Fibroblast of skin of right biceps (primary cell): ENCODE measurements around the gene TEX51.

ENCODE experiments used
- DNase-seq: peaks from one replicate; pipeline ENCODE4 v3.0.0-alpha.2; 2013

The TEX51 gene

DNA sequence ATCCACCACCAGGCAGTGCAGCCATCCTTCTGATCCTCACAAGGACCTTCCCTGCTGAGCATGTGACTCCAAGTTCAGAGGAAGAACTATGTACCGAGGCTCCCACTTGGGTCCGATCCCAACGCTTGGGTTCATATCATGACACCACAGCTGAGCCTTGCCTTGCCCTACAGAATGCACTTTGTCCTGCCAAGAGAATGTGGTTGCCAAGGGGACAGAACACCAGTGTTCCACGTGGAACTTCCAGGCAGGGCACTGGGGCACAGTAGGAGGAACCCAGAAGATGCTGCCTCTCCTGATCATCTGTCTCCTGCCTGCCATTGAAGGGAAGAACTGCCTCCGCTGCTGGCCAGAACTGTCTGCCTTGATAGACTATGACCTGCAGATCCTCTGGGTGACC, at the start of gene TEX51:
Gene TEX51 (plus strand): TSS at position 255 of the 400 bp plus-strand sequence. CDS start 29 bp downstream, at position 284.
- no peak for DNase-seq

DNA sequence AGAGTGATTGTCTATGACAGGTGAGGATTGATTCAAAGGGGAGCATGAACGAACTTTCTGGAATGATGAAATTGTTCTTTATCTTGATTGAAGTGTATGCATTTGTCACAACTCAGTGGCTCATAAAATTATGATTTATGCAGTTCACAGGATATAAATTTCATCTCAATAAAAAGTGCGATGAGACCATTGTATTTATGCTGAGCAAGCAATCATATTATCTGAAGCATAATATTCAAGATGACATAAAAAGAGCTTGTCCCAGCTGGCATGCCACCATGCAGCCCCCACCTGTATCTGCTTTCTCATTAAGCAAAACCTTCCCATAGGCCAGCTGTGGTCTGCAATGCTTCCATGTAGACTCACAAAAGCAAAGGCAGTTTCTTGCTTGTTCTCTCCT, 49.6 kb upstream of the TEX51 start:
- no peak for DNase-seq

- no peak for DNase-seq
These were observed 49.2 kb upstream of the TEX51 start for GRCh38 chr2:126849486-126849885.

DNA sequence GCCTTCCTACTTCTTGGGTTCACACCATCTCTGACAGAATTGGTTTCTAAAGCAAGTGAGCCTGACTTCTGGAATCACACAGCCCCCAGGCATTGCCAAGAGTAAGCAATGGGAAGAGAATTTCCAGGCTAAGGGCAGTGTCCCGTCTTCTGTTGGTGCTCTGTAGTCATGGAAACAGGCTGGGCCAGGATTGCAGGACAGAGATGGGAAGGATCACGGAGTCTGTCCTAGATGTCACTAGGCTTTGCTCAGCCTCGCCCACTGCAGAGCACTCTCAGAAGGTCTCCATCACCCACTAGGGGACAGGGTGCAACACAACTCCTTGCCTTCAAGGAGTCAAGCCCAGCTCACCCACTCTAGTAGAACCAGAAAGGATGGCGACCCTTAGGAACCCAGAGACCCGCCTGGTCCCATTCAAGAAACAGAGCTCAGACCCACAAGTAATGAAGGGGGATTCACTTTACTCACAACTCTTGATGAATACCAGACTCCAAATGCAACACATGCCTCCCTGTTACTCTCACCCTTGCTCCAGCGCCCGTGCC, 48.6 kb upstream of the TEX51 start:
- DNase-seq = no peak

DNA sequence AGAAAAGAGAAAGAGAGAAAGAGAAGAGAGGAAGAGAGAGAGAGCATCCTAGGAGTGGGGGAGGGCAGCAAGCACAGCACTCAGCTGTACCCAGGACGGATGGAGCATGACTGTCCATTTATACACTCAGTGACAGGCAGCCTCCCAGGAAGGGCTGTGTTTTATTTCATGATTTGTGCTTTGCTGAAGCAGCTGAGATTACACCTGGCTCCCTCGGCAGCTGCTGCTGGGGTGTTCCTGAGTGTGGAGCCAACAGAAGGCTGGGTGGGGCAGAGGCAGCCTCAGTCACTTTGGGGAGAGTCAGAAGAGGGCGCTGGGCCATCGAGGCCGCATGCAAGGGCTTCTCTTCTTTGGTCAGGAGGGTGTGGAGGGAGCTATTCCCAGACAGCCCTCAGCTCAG, 47.8 kb upstream of the TEX51 start:
- no peak for DNase-seq

DNA sequence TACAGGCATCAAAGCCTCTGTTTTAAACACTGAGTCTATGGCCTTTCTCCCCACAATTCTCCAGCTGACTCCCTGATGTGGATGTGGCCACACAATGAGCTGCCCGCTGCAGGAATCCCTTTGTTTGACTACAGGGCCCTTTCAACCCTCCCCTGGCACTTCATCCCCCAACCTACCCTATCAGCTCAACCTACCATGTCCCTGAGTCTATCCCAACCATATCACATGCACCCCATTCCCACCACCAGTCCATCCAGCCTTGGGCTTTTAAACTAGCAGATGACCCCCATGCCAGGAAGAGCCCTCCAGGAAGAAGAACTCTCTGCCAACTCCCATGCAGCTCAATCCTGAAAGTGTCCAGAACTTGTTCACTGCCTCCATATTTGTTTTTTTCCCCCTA, 46.9 kb upstream of the TEX51 start:
- DNase-seq = no peak

DNA sequence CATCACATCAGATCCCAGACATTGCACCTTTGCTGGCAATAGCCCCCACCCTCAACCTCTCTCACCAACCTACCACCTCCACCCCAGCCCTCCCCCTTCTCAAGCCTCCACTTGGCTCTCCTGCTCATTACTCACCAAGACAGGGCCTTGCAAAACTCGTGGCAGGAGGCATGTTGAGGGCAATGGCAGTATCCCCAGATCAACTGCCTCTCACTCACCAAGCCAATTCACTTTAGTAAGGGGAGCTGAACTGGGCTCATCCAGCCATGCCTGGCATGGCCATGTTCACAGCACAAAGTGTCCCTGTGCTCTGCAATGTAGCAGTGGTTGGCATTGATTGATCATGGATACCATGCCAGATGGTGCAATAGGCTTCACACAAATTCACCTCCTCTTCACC, 46.3 kb upstream of the TEX51 start:
- no peak for DNase-seq

DNA sequence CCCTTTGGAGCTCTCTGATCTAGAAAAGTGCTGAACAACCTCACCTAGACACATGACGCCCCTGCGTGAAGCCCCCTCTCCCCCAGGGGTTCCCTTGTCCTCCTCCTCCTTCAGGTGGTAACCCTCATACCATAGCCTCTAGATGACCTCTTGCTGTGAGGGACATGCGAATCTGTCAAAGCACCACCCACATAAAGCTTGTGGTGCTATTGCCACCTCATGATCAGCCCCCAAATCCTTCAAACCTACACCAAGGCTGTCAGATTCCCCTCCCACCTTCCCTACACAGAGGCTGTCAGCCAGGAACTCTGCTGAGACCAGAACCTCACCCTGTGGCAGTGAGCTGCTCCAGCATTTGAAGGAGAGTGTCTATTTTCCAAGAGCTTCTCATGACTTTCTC, 43.1 kb upstream of the TEX51 start:
- no peak for DNase-seq

DNA sequence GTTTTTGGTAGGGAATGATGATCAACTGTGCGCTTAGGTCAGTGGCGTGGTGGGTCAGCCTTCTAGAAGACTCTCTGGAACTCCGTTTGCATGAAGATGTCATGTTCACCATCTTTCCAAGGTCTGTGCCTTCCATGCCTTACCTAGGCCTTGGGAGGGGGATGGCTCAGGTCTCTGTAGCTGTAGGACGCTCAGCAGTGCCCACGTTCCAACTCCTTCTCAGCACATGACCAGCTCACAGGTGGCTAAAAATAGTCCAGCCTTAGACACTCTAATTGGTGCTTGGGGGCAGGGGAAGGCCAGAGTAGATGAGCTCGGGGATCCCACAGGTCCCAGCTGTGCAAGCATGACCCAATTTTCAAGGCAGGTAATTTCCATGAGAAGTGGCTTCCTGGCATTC, 42.3 kb upstream of the TEX51 start:
- DNase-seq = no peak

GRCh38 chr2:126857502-126857901, 41.2 kb upstream of the TEX51 start:
- DNase-seq = no peak

- DNase-seq = peak; percentile 16
These were observed 40.7 kb upstream of the TEX51 start for GRCh38 chr2:126858013-126858412.

DNA sequence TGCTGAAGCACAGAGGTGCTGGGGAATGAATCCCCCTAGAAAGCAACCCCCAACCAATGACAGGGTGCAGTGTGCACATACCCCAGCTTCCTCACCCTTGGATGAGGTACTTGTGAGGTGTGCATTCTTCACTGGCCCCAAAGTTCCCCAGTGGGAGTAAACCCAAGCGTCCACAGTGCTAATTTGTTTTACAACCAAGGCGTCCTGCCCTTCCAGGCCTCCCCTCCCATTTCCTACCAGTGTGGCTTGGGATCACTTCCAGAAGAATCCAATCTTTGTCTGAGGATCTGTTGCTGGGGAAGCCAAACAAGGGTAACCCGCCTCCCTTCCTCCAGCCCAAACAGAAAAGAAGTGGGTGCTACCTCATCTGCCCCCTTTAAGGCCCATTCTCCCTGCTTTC, 40.3 kb upstream of the TEX51 start:
- DNase-seq = no peak

DNA sequence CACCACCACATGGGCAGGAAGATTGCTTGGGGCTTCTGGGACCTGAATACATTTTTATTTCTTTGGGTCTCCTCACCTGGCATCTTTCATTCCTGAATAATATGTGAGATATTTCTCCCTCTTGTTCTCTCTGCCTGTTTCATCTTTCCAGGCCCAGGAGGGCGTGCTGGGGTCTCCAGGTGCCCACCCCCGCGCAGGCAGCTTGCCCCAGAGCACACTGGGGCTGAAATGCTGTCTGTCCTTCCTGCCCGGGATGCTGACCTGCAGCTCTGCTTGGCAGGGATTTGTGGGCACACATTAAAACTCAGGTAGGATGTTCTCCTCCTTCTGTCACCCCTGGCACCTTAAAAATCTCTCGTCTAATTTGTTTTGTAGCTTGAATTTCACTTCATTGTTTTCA, 39.7 kb upstream of the TEX51 start:
- no peak for DNase-seq

DNA sequence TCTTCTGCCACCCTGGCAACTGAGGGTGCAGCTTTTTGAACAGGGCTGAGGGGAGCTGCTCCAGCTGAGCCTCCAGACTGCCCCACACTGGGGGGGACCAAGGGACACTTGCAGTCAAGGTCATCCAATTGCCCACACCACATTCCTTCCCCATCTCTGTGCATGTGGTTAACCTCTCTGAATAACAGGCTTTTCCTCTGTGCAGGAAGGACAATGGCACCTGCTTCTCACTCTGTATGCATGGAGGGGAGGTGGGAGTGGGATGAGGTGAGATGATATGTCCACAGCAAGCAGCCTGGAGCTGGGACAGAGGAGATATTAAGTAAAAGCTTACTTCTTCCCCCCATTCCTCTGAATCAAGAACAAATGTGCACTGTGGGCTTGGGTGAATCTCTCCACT, 39.1 kb upstream of the TEX51 start:
- DNase-seq = no peak

DNA sequence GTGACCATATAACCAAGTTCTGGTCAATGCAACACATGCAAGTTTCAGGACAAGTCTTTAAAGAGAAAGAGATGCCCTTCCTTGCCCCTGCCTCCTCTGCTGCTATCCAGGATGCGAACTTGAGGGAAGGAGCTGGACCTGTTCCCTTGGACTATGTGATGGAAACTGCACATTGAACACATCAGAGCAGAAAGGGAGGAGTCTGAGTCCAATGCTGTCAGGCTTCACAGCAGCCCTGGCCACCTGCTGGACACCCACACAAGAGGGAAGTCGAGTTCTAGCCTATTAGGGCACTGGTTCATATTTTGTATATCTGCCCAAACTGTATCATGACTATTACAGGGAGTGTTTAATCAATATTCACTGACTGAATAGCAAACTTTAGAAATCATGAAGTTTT, 38.3 kb upstream of the TEX51 start:
- no peak for DNase-seq

- DNase-seq = no peak
These were observed 36.0 kb upstream of the TEX51 start for GRCh38 chr2:126862730-126863129.

- no peak for DNase-seq
These were observed 35.2 kb upstream of the TEX51 start for GRCh38 chr2:126863336-126864015.

DNA sequence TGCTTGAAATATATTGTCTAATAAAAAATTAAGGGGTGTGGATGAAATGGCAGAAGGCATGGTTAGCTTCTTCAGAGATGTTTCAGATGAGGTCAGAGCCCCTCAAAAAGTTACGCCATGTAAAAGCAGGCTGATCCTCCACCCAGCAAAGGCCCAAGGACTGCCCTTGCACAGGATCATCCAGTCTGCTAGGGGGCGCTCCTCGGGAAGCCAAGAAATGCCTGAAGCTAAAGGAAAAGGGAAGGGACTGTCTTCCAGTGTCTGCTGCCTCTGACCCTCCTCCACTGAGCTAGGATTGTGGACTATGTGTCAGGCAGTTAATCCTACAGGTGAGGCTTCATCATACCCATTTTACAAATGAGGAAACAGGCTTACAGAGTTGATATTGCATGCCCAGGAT, 33.8 kb upstream of the TEX51 start:
- DNase-seq = no peak

DNA sequence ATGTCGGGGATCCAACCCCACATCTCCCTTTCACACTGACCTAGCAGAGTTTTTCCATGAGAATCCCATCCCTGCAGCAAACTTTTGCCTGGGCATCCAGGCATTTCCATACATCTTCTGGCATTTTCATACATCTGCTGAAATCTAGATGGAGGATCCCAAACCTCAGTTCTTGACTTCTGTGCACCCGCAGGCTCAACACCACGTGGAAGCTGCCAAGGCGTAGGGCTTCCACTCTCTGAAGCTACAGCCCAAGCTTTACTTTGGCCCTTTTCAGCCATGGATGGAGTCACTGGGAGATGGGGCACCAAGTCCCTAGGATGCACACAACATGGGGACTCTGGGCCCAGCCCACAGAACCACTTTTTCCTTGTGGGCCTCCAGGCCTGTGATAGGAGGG, 32.2 kb upstream of the TEX51 start:
- DNase-seq = no peak

DNA sequence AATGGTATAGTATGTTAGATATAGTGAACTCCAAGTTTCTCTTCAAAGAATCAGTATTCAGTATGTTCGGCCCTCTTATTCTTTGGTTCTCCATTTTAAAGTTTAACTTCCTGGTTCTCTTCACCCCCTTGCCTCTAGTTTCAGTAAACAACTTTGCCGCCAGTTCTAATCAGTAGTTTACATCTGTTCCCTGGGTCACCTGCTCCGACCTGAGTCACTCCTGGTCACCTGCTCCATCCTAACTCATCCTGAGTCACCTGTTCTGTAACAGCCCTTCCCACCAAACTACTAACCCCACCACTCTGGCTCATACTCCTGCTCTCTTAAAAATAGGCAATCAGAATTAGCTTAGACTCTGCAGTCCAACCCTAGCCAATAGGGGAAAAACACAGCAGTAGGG, 23.7 kb upstream of the TEX51 start:
- DNase-seq = no peak

DNA sequence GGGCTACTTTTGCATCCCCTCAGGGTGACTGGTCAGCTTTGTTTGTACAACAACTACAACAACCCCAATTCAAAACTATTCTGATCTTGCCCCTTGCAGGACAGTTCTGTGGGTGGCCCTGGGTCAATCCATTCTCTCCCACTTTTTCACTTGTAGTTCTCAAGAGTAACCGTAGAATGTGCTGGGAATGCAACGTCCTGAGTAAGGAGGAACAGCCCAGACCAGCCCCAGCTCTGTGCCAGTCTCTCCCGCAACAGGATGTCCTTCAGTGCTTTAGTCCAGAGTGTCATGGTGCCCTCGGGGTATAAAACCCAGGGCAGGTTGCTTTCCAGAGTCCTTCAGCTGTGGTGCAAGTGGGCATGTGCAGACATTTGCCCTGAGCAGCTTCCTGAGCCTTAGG, 22.1 kb upstream of the TEX51 start:
- no peak for DNase-seq

DNA sequence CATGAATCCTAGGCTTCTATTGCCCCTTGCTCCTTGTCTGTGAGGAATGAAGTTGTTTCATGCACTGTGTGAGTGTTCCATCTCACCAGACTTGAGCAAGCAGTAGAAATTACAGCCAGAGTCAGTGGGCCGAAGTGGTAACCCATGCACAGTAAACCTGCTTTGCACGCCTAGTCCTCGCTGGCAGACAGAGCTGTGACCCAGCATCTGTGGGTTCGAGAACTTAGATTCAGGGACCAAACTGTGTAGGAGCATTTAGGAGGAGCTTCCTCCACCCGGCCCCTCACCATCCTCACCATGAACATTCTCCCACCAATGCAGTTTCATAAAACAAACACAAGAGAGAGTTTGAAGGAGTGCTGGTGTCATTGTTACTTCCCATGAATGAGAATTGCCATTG, 21.6 kb upstream of the TEX51 start:
- no peak for DNase-seq

DNA sequence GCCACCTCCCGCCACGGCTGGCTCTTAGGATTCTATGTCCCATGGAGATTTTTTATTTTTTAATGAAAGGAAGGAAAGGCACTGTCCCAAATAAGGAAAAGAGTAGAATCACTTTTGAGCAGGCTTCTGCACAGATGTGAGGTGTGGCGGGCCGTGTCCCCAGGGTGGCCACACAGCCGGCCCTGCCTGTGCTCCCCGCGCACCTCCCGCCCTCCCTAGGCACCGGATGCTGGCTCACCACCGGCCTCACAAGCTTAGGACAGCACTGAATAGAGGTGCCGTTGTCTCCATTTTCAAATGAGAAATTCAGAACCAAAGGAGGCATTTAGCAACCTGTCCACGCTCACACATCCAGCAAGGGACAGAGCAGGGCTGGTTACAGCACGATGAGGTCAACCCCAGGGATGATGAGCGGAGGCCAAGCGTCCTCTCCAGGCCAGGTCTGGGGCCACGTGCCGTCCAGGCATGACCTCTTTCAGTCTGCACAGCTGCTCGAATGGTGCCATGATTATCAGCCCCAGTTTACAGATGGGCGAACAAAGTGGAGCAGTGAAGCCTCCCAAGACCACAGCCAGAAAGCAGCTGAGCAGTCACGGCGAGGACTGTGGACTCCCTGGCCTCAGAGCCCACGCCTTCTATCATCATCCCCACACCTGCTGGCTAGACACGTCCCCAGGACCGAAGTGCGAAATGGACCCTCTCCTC, 20.7 kb upstream of the TEX51 start:
- no peak for DNase-seq

GRCh38 chr2:126878601-126879000, 20.1 kb upstream of the TEX51 start:
- no peak for DNase-seq
